ENCODE results near the gene TMED1.

DNA sequence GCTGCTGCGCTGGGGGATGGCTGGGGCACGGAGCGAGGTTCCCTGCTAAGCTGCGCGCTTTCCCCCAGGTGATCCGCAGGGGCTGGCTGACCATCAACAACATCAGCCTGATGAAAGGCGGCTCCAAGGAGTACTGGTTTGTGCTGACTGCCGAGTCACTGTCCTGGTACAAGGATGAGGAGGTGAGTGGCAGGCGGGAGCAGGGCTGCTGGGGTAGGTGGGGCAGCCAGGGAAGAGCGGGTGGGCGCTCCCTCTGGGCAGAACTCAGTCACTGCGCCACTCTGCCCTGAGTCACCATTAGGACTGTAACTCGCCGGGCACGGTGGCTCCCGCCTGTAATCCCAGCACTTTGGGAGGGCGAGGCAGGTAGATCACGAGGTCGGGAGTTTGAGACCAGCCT lies 23.8 kb downstream of the TMED1 start:
- TF ChIP-seq, protein P1, sequence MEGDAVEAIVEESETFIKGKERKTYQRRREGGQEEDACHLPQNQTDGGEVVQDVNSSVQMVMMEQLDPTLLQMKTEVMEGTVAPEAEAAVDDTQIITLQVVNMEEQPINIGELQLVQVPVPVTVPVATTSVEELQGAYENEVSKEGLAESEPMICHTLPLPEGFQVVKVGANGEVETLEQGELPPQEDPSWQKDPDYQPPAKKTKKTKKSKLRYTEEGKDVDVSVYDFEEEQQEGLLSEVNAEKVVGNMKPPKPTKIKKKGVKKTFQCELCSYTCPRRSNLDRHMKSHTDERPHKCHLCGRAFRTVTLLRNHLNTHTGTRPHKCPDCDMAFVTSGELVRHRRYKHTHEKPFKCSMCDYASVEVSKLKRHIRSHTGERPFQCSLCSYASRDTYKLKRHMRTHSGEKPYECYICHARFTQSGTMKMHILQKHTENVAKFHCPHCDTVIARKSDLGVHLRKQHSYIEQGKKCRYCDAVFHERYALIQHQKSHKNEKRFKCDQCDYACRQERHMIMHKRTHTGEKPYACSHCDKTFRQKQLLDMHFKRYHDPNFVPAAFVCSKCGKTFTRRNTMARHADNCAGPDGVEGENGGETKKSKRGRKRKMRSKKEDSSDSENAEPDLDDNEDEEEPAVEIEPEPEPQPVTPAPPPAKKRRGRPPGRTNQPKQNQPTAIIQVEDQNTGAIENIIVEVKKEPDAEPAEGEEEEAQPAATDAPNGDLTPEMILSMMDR (CRISPR knock-in tag; IDR thresholded peaks at IDR 0.05) = no peak
- no peak for TF ChIP-seq ZFX (CRISPR knock-in tag; IDR thresholded peaks at IDR 0.05; ENCODE audit: low read depth)
- TF ChIP-seq POLR2AphosphoS5 (IDR thresholded peaks at IDR 0.05; ENCODE audit: low read depth, low read length) = no peak
- TF ChIP-seq, protein P2, sequence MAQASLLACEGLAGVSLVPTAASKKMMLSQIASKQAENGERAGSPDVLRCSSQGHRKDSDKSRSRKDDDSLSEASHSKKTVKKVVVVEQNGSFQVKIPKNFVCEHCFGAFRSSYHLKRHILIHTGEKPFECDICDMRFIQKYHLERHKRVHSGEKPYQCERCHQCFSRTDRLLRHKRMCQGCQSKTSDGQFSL (CRISPR knock-in tag; IDR thresholded peaks at IDR 0.05) = no peak
- no peak for TF ChIP-seq ARNT (IDR thresholded peaks at IDR 0.05)
- no peak for TF ChIP-seq RBAK (CRISPR knock-in tag; IDR thresholded peaks at IDR 0.05)
- no peak for TF ChIP-seq MAFK (conservative IDR thresholded peaks at IDR 0.05 in 1 of 2, IDR thresholded peaks at IDR 0.05 in 1 of 2; ENCODE audit: low read length in 2 of 2)
- TF ChIP-seq ETV6 (CRISPR knock-in tag; conservative IDR thresholded peaks at IDR 0.05) = no peak
